Astrocyte of the spinal cord (primary cell): ENCODE measurements around the gene NMT2.
A peak's percentile ranks its signal among the peaks of the same experiment; 100 is the strongest.

Experiments used
- DNase-seq: peaks from one replicate; pipeline ENCODE4 v3.0.0; 2011; ENCODE audit warnings: low read depth, low spot score
- H3K4me3 ChIP-seq: 2 replicates; pipeline ENCODE4 v1.5.1; 2011; ENCODE audit warnings: low read depth, mild to moderate bottlenecking, low read length, moderate library complexity
- CTCF ChIP-seq: IDR thresholded peaks from 2 replicates; pipeline ENCODE4 v1.5.1; 2012; ENCODE audit warnings: low read depth, mild to moderate bottlenecking, low read length, inconsistent platforms
- in situ Hi-C: cut with HindIII; loops from 2 replicates; pipeline ENCODE4 v1.10.0; 2017; ENCODE audit warnings: low sequenced_read_pairs

The NMT2 gene

GRCh38 chr10:15091418-15091817, 77.1 kb downstream of the NMT2 start:
- TF ChIP-seq CTCF, result no peak
- in situ Hi-C loops, result no loop called here
- no peak for DNase-seq
- H3K4me3 ChIP-seq, result no peak overlapping the region

- peak; percentile 29 for TF ChIP-seq CTCF
- H3K4me3 ChIP-seq, result peak within 1 kb of the TSS; percentile 49
- in situ Hi-C loops, result no loop called here
- peak; percentile 83 for DNase-seq
These were observed 79.8 kb downstream of the NMT2 start, which contains the start of gene ACBD7 for GRCh38 chr10:15088428-15089261. TSS of gene ACBD7 (minus strand) at chr10:15088776. CDS start at chr10:15088728, 48 bp downstream.

DNA sequence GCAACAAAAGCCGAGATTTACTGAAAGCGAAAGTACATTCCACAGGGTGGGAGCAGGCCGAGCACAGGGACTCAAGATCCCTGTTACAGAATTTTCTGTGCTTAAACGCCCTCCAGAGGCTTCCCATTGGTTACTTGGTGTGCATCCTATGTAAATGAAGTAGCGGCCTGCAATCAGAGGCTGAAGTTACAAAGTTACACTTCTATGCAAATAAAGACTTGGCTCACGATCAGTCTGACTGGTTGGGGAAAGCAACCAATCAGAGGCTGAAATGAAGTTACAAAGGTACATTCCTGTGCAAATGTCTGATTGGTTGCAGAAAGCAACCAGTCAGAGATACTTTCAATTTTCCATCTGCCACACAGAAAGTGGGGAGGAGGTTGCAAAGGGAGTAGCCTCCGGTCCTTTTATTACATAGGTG, 84.0 kb downstream of the NMT2 start:
- peak overlapping the region; percentile 44 for H3K4me3 ChIP-seq
- no peak for TF ChIP-seq CTCF
- DNase-seq, result peak; percentile 97
- in situ Hi-C loops, result no loop called here

DNA sequence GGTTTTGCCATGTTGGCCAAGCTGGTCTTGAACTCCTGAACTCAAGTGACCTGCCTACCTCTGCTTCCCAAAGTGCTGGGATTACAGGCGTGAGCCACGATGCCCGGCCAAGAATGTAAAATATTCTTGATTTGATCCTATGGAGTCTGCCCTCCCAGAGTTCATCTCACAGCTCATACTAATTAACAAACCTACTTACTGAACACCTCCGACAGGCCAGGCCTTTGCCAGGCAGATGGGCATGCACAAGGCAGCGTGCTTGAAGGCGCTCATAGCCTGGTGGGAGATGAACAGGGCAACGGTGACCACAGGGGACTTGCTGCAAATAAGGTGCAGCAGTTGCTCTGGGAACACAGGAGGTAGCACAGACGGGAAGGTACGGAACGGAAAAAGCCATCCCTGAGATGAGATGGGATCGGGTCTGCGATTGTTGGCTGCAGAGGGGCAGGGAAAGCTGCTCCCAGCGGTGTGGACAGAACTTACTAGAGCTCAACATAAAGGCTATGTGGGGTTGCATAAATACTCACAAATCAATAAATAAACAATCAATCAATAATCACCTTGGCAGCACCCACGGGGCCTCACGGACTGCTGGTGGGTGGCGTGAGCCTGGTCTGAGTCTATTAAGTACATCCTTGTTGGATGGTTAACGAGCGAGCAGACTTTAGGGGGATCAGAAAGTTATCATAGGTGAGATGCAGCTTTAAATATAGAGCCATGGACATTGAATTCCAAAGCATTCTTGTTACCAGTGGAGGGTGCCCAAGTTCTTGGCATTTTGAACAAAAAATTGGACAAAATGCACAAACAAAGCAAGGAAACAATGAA, 84.6 kb downstream of the NMT2 start:
- in situ Hi-C loops, result no loop called here
- no peak for TF ChIP-seq CTCF
- DNase-seq, result no peak
- peak overlapping the region; percentile 44 for H3K4me3 ChIP-seq

DNA sequence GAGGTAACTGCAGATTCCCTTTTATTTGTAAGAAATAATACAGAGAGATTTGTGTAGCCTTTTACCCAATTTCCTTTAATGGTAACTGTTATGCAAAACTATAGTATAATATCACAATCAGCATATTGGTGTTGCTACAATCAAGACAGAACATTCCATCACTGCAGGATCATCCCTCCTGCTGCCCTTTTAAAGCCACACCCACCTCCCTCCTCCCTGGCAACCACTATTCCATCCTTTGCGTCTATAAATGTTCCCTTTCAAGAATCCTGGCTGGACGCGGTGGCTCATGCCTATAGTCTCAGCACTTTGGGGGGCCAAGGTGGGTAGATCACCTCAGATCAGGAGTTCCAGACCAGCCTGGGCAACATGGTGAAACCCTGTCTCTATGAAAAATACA, 93.1 kb downstream of the NMT2 start:
- TF ChIP-seq CTCF, result no peak
- DNase-seq, result no peak
- no peak overlapping the region for H3K4me3 ChIP-seq
- in situ Hi-C loops, result no loop called here

DNA sequence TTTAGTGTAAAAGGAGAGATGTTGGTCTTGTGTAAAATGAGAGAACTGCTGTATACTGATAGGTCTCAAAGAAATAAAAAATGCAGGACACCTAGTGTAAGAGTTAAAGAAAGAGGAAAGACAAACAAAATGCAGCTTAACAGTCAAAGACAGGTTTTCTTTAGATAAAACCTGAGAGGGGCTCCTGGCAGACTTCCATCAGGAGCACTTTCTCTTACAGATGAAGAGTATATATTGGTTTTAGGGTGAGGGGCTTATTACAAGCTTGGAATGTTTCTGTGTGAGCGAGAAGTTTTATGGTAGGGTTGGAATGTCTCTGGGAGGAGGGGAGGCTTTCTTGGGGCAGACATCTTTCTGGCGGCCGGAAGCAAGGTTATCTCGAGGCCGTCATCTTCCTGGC, 96.1 kb downstream of the NMT2 start:
- no peak overlapping the region for H3K4me3 ChIP-seq
- in situ Hi-C loops, result no loop called here
- TF ChIP-seq CTCF, result no peak
- no peak for DNase-seq
